Putamen (tissue), 1 donor: ENCODE data around the gene APOL1.
"Not testable (repeated sequence)": the region's sequence is repeated elsewhere in the genome, so short reads cannot be mapped to it uniquely, and the experiment has no call there.

Experiments
- DNase-seq: peaks from one replicate; pipeline ENCODE4 v3.0.0-alpha.2; 2016; ENCODE audit warnings: low spot score

The APOL1 gene

DNA sequence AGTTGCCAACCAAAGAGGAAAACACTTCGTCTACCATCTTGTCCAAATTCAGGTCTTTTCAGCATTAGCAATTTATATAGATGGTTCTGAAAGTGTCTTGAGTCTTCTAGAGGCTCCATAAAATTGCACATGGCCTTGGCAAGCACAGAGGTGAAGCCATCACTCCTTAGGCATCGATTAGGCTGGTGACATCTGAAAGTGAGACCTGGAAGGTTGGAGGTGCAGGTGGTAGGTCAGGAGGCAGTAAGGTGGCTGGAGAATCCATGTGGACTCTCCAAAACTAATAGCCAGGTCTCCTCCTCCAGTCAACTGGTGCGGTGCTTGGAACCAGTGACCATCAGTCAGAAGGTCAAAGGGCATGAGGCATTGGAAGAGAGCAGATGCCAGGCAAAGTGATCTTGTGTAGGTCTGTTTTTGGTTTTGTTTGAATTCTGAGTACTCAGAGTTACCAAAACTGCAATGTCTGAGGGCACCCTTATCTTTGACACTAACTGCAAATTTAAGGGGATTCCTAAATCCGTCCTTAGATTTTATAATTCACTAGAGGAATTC lies 7.1 kb upstream of the APOL1 start:
- no peak for DNase-seq

DNA sequence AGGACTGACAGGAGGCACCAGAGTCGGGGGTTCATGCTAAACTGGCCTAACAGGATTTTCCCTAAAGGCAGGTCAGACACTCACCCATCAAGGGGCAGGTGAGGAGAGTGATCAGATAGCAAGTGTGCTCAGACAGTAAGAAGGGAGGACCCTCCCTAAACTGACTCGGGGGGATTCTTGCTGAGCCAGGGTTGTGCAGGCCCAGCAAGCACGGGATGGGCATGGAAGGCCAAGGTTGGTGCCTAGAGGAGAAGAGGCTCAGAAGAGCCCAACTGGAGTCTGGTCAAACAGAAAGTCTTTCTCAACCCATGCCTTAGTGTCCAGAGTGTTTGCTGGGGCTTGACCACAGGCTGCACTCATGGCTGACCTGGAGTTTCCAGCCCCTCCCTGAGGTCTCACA lies 6.2 kb upstream of the APOL1 start:
- DNase-seq = no peak

DNA sequence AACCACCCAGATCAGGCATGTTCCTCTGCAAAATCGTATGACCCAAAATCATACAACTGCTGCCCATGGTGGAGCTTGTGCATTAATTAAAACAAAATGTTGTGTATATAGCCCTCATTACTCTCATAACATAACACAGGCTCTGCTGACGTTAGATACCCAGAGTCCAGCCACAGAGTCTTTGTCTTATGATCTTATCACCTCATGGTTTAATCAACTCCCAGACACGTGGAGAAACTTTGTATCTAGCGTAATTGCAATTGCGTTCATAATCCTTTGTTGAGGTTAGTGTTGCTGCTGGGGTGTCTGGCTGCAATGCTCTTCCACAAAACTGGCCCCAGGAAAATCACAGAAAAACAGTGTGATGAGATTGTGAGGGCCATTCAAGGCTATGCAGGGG lies 5.0 kb upstream of the APOL1 start:
- DNase-seq = no peak

DNA sequence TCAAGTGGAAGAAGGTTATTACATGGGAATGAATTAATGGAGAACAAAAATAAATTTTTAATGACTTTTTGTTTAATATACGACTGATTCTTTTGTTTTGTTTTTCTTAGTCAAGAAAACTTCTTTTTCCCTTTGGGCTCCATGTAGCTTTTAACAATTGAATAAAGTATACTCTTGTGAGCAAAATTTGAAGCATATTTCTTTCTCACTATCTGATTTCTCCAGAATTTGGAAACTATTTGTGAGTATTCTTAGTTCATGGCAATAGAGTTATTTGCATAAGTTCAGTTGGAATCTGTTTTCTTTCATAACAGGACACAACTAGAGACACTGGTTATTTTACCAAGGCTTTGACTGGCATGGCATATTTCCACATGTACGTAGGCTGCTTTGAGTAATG lies 3.8 kb upstream of the APOL1 start:
- no peak for DNase-seq

DNA sequence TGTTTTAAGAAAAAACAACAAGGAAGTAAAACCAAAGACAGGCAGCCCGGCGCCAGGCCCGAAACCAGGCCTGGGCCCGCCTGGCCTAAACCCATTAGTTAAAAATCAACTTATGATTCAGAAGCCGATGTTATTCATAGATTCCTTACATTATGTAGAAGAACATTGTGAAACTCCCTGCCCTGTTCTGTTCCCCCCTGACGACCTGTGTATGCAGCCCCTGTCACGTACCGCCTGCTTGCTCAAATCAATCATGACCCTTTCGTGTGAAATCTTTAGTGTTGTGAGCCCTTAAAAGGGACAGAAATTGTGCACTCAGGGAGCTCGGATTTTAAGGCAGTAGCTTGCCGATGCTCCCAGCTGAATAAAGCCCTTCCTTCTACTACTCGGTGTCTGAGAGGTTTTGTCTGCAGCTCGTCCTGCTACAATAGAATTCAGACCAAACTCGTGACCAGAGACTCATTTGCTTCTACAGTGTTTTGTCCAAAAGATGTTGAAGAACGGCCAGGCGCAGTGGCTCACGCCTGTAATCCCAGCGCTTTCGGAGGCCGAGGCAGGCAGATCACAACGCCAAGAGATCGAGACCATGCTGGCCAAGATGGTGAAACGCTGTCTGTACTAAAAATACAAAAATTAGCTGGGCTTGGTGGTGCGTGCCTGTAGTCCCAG lies 2.5 kb upstream of the APOL1 start:
- DNase-seq = peak; percentile 70

DNA sequence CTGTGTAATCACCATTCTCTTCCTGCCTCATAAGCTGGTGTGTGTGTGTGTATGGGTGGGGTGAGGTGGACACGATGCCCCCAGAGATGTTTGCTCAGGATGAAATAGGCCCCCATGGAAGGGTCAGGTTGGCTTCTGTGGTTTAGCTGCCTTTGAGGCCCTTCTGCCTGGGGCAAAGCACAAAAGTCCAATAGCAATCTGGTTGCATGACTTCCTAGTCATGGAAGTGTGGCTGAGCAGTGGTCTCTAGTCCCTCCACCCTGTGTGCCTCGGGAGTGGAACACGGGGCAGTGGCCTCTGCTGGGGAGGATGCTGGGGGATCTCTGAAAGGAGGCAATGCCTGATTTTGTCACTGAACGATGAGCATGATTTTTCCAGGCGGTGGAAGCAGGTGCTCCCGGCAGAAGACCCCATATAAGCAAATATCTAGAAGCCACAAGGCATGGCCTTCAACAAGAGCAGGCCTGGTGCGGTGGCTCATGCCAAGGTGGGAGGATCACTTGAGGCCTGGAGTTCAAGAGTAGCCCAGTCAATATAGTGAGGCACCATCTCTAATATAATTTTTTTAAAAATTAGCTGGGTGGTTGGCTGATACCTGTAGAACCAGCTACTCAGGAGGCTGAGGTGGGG lies 839 bp upstream of the APOL1 start:
- DNase-seq = not testable (repeated sequence)

DNA sequence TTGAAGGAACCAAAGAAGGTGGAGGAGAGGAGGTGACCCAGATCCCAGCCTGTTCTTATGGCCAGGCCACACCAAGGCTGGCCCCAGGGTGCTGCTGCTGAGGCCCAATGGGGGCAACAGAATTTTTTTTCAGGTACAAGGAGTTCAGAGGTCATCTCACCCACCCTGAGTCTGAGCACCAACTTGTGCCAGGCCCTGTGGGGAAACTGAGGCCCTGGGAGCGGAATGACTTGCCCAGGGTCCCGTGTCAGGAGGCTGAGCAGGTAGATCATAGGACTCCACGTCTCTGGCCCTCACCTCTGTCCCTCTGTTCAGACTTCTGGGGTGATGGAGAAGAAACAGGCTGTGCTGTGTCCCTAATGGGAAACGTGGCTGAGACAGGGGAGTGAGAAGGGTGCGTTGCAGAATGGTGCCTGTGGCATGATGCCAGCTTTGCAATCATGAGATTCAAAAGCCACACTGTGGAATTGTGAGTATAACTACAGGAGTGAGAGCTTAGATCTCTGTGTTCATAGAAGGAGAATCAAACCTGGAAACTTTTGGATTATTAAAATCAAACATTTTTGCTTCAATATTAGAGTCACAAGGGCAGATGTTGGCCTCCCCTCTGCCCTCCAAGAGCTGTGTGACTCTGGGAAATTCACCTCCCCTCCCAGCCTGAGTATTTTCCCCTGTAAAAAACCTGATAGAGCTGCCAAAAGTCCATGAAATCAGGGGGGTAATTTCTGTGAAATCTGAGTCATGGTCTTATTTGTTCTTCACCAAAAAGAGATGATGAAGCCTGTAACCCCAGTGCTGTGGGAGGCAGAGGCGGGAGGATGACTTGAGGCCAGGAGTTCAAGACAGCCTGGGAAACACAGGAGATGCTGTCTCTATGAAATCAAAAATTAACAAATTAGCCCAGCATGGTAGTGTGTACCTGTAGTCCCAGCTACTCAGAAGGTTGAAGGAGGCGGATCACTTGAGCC lies 874 bp downstream of the APOL1 start:
- DNase-seq = no peak

DNA sequence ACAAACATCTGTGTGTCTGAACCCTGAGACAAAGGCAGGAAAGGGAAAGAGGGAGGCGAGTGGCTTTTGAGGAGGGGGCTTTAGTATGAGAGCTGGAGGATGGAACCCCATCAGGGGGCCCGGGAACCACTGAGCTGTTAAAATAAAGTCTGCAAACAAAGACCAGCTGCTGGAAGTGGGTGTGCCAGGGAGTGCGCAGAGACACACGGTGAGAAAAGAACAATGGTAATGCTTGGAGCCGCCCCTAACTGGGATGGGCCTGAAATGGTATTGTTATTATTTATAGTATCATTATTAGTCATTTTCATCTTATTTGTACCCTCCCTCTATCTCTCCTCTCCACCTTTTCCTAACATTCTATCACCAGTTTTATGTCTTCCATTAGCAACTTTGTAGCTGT lies 2.6 kb downstream of the APOL1 start:
- not testable (repeated sequence) for DNase-seq

DNA sequence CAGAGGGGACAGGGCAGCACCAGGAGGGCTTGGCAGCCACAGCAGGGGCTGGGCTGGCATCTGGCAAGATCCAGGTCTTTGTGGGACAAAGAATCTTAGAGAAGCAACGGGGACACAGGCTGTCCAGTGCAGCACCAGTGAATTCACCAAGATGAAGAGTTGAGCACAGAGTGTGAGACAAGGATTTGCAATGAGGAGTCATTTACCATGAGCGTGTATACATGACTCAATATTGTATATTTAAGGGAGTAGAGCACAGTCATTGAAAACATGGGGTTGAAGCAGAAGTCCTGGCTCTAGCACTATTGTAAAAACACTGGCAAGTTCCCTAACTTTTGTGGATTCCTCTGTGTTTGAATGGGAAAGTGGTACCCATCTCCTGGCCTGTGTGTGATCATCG lies 3.5 kb downstream of the APOL1 start:
- DNase-seq = no peak

DNA sequence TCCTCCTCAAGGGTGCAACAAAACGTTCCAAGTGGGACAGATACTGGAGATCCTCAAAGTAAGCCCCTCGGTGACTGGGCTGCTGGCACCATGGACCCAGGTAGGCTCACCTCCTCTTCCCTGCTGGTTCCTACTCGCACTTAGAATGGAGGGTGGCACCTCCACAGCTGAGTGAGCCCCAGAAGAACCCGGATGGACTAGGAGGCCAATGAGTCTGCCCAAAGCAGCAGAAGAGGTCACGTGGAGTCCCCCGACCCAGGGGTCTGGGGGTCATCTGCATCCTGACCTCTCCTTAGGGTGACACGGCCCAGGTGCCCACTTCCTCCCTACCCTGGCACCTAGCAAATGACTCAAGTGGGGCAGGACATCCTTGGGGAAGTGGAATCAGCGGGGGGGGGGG lies 4.4 kb downstream of the APOL1 start:
- no peak for DNase-seq

DNA sequence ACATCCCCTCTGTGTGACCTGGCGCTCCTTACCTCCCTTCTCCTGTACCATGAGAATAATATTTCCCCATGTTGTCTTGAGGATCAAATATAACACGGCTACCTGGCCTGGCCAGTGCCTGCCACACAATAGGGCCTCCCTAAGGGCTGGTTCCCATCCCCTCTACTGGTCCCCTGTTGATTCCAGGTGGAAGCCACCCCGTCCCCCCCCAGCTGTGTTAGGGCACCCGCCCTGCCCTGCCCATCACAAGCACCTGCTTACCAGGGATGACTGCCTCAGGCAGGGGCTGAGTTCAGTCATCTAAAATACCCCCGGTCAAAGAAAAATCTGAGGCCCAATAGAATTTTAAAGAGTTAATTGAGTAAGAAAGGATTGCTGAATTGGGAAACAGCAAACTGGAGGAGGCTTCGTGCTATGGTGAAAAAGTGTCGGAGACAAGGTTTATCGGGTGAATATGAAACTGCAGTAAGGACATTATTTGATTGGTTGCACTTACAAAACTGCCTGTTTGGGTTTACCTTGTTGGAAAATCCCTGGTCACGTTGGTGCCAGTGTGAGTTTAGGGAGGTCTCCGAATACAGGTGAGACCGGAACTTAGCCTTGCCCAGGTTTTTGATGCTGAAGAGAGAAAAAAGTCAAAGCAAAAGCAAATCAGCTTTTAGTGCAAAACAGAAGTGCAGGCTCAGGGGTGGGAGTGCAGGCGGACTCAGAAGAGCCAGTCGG lies 5.2 kb downstream of the APOL1 start:
- DNase-seq = no peak

DNA sequence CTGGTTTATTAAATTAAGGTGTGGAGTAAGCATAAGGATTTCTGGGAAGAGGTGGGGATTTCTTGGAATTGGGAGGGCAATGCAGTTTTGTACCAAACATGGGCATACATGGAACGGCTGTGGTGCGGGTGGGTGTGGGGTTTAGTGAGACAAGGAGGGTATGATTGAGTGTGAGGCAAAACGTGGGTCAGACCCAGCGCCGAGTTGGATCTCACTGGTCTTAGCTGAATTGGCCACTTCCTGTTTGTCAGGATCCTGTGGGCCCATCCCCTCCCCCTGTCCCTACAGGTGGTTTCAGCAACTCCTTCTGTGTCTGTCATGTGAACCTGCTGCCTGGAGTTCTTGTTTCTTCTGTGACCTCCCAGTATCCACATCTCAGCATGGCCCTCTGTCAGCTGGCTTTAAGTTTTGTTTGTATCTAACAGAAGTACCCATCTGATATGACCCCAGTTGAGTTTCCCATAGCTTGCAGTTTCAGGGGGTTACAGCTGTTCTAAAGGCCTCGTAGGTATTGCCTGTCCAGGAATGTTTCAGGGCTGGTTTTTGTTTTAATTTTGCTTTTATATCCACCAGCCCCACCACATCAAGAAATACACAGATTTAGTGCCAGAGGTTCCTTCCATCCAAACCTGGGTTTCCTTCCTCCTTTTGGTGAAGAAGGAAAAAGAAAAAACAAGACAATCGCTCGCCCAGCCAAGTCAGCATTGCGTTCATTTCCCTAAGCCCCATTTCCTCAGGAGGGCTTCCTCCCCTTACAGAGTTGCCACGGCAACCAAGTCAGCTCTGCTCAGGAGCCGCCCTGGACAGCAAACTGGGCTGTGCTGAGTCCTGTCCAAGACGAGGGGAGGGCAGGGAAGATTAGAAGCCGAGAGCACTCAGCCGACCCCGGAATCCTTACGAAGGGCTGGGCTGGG lies 6.0 kb downstream of the APOL1 start:
- no peak for DNase-seq

DNA sequence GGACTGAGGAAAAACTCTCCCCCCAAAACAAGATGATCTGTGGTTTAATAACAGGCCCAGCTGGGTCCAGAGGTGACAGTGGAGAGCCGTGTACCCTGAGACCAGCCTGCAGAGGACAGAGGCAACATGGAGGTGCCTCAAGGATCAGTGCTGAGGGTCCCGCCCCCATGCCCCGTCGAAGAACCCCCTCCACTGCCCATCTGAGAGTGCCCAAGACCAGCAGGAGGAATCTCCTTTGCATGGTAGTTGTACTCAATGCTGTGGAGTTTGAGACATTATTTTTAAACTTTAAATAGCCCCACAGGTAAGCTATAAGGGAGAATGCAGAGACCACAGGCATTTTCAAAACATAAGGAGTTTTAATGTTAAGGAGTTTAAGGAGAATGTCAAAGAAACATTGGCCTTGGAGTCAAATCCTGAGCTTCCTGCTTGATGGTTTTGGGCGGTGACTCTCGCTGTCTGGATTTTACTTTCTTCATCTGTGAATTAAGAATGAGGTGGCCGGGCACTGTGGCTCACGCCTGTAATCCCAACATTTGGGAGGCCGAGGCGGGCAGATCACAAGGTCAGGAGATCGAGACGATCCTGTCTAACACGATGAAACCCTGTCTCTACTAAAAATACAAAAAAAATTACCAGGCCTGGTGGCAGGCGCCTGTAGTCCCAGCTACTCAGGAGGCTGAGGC lies 6.8 kb downstream of the APOL1 start:
- DNase-seq = no peak

DNA sequence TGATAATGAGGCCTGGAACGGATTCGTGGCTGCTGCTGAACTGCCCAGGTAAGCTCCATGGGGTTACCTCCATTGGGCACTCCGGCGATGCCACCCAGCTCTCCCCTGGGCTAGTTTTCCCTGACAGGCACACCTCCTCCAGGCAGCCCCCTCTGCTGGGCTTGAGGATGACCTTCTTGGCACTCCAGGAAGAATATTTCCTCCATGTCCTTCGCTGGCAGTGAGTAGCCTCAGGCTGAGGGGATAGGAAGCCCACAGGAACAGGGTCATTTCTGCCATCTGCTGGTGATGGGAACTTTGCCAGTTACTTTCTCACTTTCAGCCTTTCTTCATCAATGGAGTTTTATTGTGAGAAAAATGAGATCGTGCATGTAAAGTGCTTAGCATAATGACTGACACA lies 8.7 kb downstream of the APOL1 start:
- not testable (repeated sequence) for DNase-seq

DNA sequence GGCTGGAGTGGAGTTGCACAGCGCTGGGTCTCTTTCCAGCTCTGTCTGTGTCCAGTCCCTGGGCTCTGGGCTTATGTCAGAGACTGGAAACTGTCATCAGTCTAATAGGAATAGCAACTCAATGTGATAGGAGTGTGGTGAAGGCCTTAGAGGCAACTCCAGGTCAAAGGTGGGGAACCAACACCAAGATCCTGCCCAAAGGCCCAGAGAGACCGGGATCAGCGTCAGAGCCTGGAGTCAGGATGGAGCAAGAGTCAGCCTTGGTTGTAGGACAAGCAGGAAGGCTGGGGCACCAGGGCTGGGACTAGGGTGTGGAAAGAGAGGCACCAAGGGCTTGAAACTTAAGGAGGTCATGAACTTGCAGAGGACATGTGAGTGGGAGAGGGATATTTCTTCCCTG lies 9.4 kb downstream of the APOL1 start:
- not testable (repeated sequence) for DNase-seq

DNA sequence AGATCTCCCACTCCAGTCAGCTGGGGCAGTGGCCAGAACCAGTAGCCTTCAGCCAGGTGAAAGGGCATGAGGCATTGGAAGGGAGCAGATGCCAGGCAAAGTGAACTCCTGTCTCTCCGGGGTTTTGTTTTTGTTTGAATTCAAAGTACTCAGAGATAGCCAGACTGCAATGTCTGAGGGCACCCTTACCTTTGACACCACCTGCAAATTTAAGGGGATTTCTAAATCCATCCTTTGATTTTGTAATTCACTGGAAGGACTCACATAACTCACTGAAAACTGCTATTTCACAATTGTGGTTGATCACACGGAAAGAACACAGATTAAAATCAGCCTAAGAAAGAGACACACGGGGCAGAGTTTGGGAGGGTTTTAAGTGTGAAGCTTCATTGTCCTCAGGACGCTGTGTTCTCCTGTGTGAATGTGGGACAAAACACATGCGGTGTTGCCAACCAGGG lies 10.3 kb downstream of the APOL1 start:
- not testable (repeated sequence) for DNase-seq

DNA sequence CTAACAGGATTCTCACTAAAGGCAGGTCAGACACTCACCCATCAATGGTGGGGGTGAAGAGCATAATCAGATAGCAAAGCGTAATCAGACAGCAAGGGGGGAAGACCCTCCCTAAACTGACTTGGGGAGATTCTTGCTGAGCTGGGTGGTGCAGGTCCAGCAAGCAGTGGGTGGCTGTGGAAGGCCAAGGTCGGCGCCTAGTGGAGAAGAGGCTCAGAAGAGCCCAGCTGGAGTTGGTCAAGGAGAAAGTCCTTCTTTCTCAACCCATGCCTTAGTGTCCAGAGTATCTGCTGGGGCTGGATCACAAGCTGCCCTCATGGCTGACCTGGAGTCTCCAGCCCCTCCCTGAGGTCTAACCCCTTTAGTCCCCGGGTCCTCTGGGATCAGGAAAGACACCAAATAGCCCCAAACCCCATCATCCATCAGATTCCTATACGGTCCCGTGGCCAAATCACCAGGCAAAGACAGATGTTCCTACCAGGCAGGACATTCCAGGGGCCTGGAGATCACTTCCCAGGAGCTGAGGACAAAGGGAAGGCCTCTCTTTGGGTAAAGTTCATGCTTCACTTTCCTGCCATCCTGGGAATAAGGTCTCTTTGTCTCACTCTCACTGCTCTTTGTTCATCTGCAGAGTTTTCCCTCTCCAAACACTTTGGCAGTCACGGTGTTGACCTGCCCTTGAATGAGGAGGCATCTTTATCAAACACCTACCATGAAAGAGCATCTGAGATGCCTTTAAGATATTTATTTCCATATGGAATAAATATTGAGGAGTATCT lies 11.1 kb downstream of the APOL1 start:
- DNase-seq = not testable (repeated sequence)

DNA sequence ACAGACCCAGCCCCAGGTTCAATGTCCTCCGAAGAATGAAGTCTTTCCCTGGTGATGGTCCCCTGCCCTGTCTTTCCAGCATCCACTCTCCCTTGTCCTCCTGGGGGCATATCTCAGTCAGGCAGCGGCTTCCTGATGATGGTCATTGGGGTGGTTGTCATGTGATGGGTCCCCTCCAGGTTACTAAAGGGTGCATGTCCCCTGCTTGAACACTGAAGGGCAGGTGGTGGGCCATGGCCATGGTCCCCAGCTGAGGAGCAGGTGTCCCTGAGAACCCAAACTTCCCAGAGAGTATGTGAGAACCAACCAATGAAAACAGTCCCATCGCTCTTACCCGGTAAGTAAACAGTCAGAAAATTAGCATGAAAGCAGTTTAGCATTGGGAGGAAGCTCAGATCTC lies 14.1 kb downstream of the APOL1 start:
- DNase-seq = no peak

DNA sequence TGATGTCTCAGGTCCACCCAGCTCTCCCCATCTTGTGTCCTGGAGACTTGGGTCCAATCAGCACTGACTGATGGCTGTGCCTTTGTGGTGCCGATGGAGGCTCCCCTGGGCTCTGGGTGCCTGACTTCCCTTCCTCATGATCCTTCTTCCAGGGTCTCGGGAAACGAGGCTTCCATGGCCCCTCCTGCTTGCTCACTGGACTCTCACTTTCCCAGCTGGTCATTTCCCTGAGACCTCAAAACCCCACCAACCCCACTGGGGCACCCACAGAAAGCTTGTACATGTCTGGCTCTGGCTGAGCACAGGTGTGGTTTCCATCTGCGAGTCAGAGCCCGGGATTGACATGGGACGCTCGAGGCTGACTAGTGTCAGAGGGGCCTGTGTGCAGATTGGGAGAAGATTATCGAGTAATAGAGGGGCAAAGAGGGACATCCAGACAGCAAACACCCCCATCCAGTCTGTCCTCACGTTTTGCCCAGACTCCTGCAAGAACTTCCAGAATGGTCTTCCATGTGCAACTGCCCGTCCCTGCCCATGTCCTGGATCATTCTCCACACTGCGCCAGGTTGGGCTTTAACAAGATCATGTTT lies 15.1 kb downstream of the APOL1 start:
- no peak for DNase-seq
